SK-N-SH (cell line): Measurements from ENCODE around the gene NUFIP1. TPM values are rescaled to one million over a fixed set of nuclear protein-coding genes. Genes with fewer than 3 reads are reported as not detected.

ENCODE experiments used
- CTCF ChIA-PET: fragments of 300-600, 350-600 bp; formaldehyde crosslinking; extraction: SDS; loops from one replicate; lab custom pipeline; 2021; lab: Yijun Ruan, JAX
- POLR2A ChIA-PET: fragments of 350-600 bp; sonication (Branson Sonifier 250); formaldehyde crosslinking; extraction: SDS; loops from one replicate; lab custom pipeline; 2020; ENCODE audit warnings: antibody characterized with exemption, inconsistent platforms; lab: Yijun Ruan, JAX
- DNase-seq: peaks from one replicate; pipeline ENCODE4 v3.0.0; 2012
- H2AFZ ChIP-seq: fragments of 200-600 bp; sonication (generic); 2 replicates; pipeline ENCODE4 v1.8.1; 2016; ENCODE audit warnings: antibody characterized with exemption, mild to moderate bottlenecking, low read depth
- H3F3A ChIP-seq: fragments of 200-600 bp; sonication (generic); replicated peaks from 2 replicates; pipeline ENCODE3; 2016; ENCODE audit warnings: antibody characterized with exemption, mild to moderate bottlenecking; ENCODE audit not compliant: insufficient read depth
- H3K27ac ChIP-seq, 2 experiments: fragments of 200-500 bp in 1 of 2; fragments of 200-600 bp in 1 of 2; sonication (Bioruptor generic) in 1 of 2; sonication (generic), shearing (Covaris generic) in 1 of 2; 2 replicates each; pipeline versions ENCODE4 v1.5.1 to v1.6.1; 2014 to 2016; ENCODE audit warnings: low read depth in 2 of 2, inconsistent platforms in 1 of 2, low read length in 1 of 2, mild to moderate bottlenecking in 1 of 2, mixed read lengths in 1 of 2
- H3K27me3 ChIP-seq: fragments of 200-600 bp; sonication (generic), shearing (Covaris generic); 2 replicates; pipeline ENCODE4 v1.6.1; 2016; ENCODE audit warnings: mixed run types; ENCODE audit not compliant: insufficient read depth
- H3K36me3 ChIP-seq, 2 experiments: fragments of 200-500 bp in 1 of 2; fragments of 200-600 bp in 1 of 2; sonication (Bioruptor generic) in 1 of 2; sonication (generic) in 1 of 2; replicated peaks in 1 of 2; 2 replicates each; pipeline versions ENCODE3 to v1.5.1; 2014 to 2016; ENCODE audit warnings: low read length in 1 of 2, mild to moderate bottlenecking in 1 of 2; ENCODE audit not compliant: insufficient read depth in 2 of 2, control insufficient read depth in 1 of 2
- H3K4me1 ChIP-seq, 2 experiments: fragments of 200-500 bp in 1 of 2; fragments of 200-600 bp in 1 of 2; sonication (Bioruptor generic) in 1 of 2; sonication (generic), shearing (Covaris generic) in 1 of 2; 2 replicates each; pipeline versions ENCODE4 v1.5.1 to v1.6.1; 2014 to 2016; ENCODE audit warnings: low read depth in 1 of 2, low read length in 1 of 2, mixed run types in 1 of 2; ENCODE audit not compliant: insufficient read depth in 2 of 2, control insufficient read depth in 1 of 2
- H3K4me2 ChIP-seq: fragments of 200-600 bp; sonication (generic), shearing (Covaris generic); 2 replicates; pipeline ENCODE4 v1.6.1; 2017; ENCODE audit warnings: mixed run types
- H3K4me3 ChIP-seq, 2 experiments: fragments of 200-500 bp in 1 of 2; fragments of 200-600 bp in 1 of 2; sonication (Bioruptor generic) in 1 of 2; sonication (generic), shearing (Covaris generic) in 1 of 2; 2 replicates each; pipeline versions ENCODE4 v1.5.1 to v1.8.1; 2014 to 2016; ENCODE audit warnings: low read depth in 2 of 2, inconsistent platforms in 1 of 2, low read length in 1 of 2, mild to moderate bottlenecking in 1 of 2, mixed read lengths in 1 of 2, moderate library complexity in 1 of 2
- H3K79me2 ChIP-seq: fragments of 200-600 bp; sonication (generic); 2 replicates; pipeline ENCODE4 v1.8.1; 2017; ENCODE audit warnings: mild to moderate bottlenecking; ENCODE audit not compliant: insufficient read depth
- H3K9ac ChIP-seq: fragments of 200-600 bp; sonication (generic); 2 replicates; pipeline ENCODE4 v1.6.1; 2017; ENCODE audit warnings: mixed run types
- H3K9me2 ChIP-seq: fragments of 200-600 bp; sonication (generic); 2 replicates; pipeline ENCODE4 v1.6.1; 2017; ENCODE audit warnings: mixed run types
- H3K9me3 ChIP-seq: fragments of 200-600 bp; sonication (generic); 2 replicates; pipeline ENCODE4 v1.6.1; 2017; ENCODE audit warnings: mixed run types, mild to moderate bottlenecking, moderate library complexity
- H4K20me1 ChIP-seq: fragments of 200-600 bp; sonication (generic); 2 replicates; pipeline ENCODE4 v1.6.1; 2017; ENCODE audit warnings: mild to moderate bottlenecking, mixed run types; ENCODE audit not compliant: insufficient read depth
- CHD2 ChIP-seq: fragments of 150-350 bp; IDR thresholded peaks from 2 replicates; pipeline ENCODE4 v1.6.1; 2018; ENCODE audit warnings: low read length; ENCODE audit not compliant: partially characterized antibody
- ELF1 ChIP-seq: IDR thresholded peaks from 2 replicates; pipeline ENCODE4 v1.4.0; 2012
- EP300 ChIP-seq, 2 experiments: IDR thresholded peaks; 2 replicates each; pipeline versions ENCODE4 v1.4.0 to v1.6.1; 2012; ENCODE audit warnings: borderline replicate concordance in 1 of 2, low read depth in 1 of 2, low read length in 1 of 2
- FOXM1 ChIP-seq: IDR thresholded peaks from 2 replicates; pipeline ENCODE4 v1.4.0; 2012; ENCODE audit warnings: low read depth, mild to moderate bottlenecking
- JUND ChIP-seq: IDR thresholded peaks from 2 replicates; pipeline ENCODE4 v1.4.0; 2012
- MAX ChIP-seq: IDR thresholded peaks from 2 replicates; pipeline ENCODE4 v1.4.0; 2012; ENCODE audit warnings: low read depth
- NFIC ChIP-seq: IDR thresholded peaks from 2 replicates; pipeline ENCODE4 v1.4.0; 2012; ENCODE audit warnings: borderline replicate concordance
- POLR2AphosphoS5 ChIP-seq: IDR thresholded peaks from 2 replicates; pipeline ENCODE4 v1.6.1; 2012; ENCODE audit warnings: low read depth, low read length
- RFX5 ChIP-seq: IDR thresholded peaks from 2 replicates; pipeline ENCODE4 v1.6.1; 2012; ENCODE audit warnings: mild to moderate bottlenecking, improper control_type of control experiment, low read length
- RXRA ChIP-seq: IDR thresholded peaks from 2 replicates; pipeline ENCODE4 v1.4.0; 2012; ENCODE audit warnings: low read depth, mild to moderate bottlenecking, borderline replicate concordance
- WGBS: methylation state at CpG from one replicate; pipeline ENCODE4 v1.1.6; 2017; ENCODE audit warnings: low lambda C conversion rate; 5-methylcytosine and 5-hydroxymethylcytosine counted together
- polyA plus RNA-seq, 3 experiments: library from polyadenylated mRNA; depleted of rRNA; stranded (reverse); fragments of >200 nt; gene quantifications; 2 replicates each; pipeline ENCODE4 v1.2.3, GENCODE V29; 2012
- small RNA-seq, 7 experiments: library from RNA; depleted of rRNA; stranded (forward); fragments of <200 nt; gene quantifications; one replicate each; pipeline ENCODE3, GENCODE V24; 2012
- TF ChIP-seq, protein P1 (sequence below): fragments of 150-350 bp; IDR thresholded peaks from 2 replicates; pipeline ENCODE4 v1.6.1; 2017; ENCODE audit warnings: antibody characterized with exemption, low read length, low read depth, borderline replicate concordance
- TF ChIP-seq, protein P2 (sequence below): fragments of 200-600 bp; sonication (generic); IDR thresholded peaks from 2 replicates; pipeline ENCODE4 v1.6.1; 2017; ENCODE audit warnings: antibody characterized with exemption, mild to moderate bottlenecking, moderate library complexity
- TF ChIP-seq, protein P3 (sequence below): fragments of 150-350 bp; IDR thresholded peaks from 2 replicates; pipeline ENCODE4 v1.6.1; 2016; ENCODE audit warnings: mild to moderate bottlenecking, low read depth, low read length

The NUFIP1 gene
- polyA plus RNA-seq, 1 of the 3 experiments (the other 2 are of a cell fraction), result 1.9 TPM

- Histone ChIP-seq H3F3A (no peaks in the 10 kb centered on the region), H3K4me1 (peaks cover 0 to 8% of the 10 kb centered on the region in 2 experiments; a peak in 1 of 4 replicates), H3K79me2 (no peaks in the 10 kb centered on the region), H3K4me3 (no peak overlapping the region), H3K4me2 (no peak overlapping the region), H3K9me2 (no peaks in the 10 kb centered on the region), H2AFZ (no peak overlapping the region; the same call in 1 of the 2 replicates), H3K9ac (no peak overlapping the region), H3K27me3 (no peaks in the 10 kb centered on the region), H4K20me1 (no peaks in the 10 kb centered on the region), H3K9me3 (no peaks in the 10 kb centered on the region), H3K27ac (no peak overlapping the region), H3K36me3 (no peaks in the 10 kb centered on the region)
- ChIA-PET POLR2A (no interaction called here), CTCF (interaction anchor here (1.1 to 2.4 kb wide), 3 partner anchors 11 to 48 kb away, joined by 3 to 9 read pairs (median 5); no protein-coding TSS in a partner anchor)
- DNase-seq, result peak; percentile 33
- 71% methylated on average over 12 of the region's 13 CpGs for WGBS
- TF ChIP-seq CHD2 (no peak), RXRA (no peak), ELF1 (no peak), NFIC (no peak), JUND (no peak), MAX (no peak), RFX5 (no peak), POLR2AphosphoS5 (no peak), FOXM1 (no peak), EP300 (IDR thresholded peaks at IDR 0.05; ENCODE audit: borderline replicate concordance in 1 of 2, low read depth in 1 of 2, low read length in 1 of 2) (no peak)
- TF ChIP-seq, protein P1, sequence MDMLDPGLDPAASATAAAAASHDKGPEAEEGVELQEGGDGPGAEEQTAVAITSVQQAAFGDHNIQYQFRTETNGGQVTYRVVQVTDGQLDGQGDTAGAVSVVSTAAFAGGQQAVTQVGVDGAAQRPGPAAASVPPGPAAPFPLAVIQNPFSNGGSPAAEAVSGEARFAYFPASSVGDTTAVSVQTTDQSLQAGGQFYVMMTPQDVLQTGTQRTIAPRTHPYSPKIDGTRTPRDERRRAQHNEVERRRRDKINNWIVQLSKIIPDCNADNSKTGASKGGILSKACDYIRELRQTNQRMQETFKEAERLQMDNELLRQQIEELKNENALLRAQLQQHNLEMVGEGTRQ, result no peak
- TF ChIP-seq, protein P2, sequence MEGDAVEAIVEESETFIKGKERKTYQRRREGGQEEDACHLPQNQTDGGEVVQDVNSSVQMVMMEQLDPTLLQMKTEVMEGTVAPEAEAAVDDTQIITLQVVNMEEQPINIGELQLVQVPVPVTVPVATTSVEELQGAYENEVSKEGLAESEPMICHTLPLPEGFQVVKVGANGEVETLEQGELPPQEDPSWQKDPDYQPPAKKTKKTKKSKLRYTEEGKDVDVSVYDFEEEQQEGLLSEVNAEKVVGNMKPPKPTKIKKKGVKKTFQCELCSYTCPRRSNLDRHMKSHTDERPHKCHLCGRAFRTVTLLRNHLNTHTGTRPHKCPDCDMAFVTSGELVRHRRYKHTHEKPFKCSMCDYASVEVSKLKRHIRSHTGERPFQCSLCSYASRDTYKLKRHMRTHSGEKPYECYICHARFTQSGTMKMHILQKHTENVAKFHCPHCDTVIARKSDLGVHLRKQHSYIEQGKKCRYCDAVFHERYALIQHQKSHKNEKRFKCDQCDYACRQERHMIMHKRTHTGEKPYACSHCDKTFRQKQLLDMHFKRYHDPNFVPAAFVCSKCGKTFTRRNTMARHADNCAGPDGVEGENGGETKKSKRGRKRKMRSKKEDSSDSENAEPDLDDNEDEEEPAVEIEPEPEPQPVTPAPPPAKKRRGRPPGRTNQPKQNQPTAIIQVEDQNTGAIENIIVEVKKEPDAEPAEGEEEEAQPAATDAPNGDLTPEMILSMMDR, result no peak
- TF ChIP-seq, protein P3, sequence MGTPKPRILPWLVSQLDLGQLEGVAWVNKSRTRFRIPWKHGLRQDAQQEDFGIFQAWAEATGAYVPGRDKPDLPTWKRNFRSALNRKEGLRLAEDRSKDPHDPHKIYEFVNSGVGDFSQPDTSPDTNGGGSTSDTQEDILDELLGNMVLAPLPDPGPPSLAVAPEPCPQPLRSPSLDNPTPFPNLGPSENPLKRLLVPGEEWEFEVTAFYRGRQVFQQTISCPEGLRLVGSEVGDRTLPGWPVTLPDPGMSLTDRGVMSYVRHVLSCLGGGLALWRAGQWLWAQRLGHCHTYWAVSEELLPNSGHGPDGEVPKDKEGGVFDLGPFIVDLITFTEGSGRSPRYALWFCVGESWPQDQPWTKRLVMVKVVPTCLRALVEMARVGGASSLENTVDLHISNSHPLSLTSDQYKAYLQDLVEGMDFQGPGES, result no peak
Observed at GRCh38 chr13:44894001-44894770, 95.1 kb downstream of the NUFIP1 start.

Small RNA genes lying within 50 kb of the gene (small RNA-seq; reads per million reads assigned to genes)
- gene RN7SL49P, result 0 to 0.52 (median 0) reads per million in 7 experiments

Other genes with a start within 250 kb of the NUFIP1 start
- gene GPALPP1, start 67 bp upstream of the NUFIP1 start, polyA plus RNA-seq (2012; rRNA removed), result 11.7 and 16.6 TPM in 2 replicates
- 24.2 and 30.3 TPM in 2 replicates for gene GTF2F2, start 131.0 kb upstream of the NUFIP1 start, polyA plus RNA-seq (2012; rRNA removed)
- 0.56 and 1.3 TPM in 2 replicates for gene KCTD4, start 211.6 kb upstream of the NUFIP1 start, polyA plus RNA-seq (2012; rRNA removed)